Measurements from ENCODE around the gene LNPEP. TPM values are rescaled to one million over a fixed set of nuclear protein-coding genes. Genes with fewer than 3 reads are reported as not detected.
"Not testable (repeated sequence)": the region's sequence is repeated elsewhere in the genome, so short reads cannot be mapped to it uniquely, and the experiment has no call there.

Gene LNPEP
- total and polyA plus RNA-seq, 2 of the 13 experiments (the other 11 are each of a cell fraction or from before 2014, with no cell fraction given) = 8.0 to 16.9 TPM

GRCh38 chr5:96931037-96931436 lies 4.8 kb upstream of the LNPEP start:
- intact Hi-C loops (cut with micrococcal nuclease; ENCODE audit: unreplicated experiment); H4K20me1 ChIP-seq (ENCODE audit: insufficient read depth, low read length); H3K4me2 ChIP-seq (ENCODE audit: low read depth, low read length); H3K9me3 ChIP-seq (ENCODE audit: low read length); H3K9ac ChIP-seq (ENCODE audit: insufficient read depth, low read depth, low read length); H3K27ac ChIP-seq (ENCODE audit: extremely low read length, insufficient read depth, low read length); H3K27me3 ChIP-seq (ENCODE audit: control insufficient read depth in 1 of 2, insufficient read depth in 2 of 2, low read length in 2 of 2); ATAC-seq; H3K36me3 ChIP-seq (replicated peaks in 1 of 2; ENCODE audit: control insufficient read depth in 1 of 2, insufficient read depth in 2 of 2, low read length in 2 of 2); in situ Hi-C loops (cut with HindIII; ENCODE audit: extremely low pct_ligation_motif_present, low pct_unique_long_range_greater_than_20kb); BruUV-seq (replicated peaks); H3K79me2 ChIP-seq (ENCODE audit: insufficient read depth, low read length); H3K4me3 ChIP-seq (replicated peaks in 1 of 3; ENCODE audit: insufficient read depth in 1 of 3, low read depth in 2 of 3, low read length in 3 of 3); FAIRE-seq; CTCF ChIA-PET (ENCODE audit: low intra/inter-chr PET ratio, low total read pairs); DNase-seq (ENCODE audit: low spot score); POLR2A ChIA-PET; H2AFZ ChIP-seq (ENCODE audit: low read length): not testable (repeated sequence)
- peak; percentile 32; the same call in 1 of the 2 replicates for TF ChIP-seq ZNF770 (CRISPR knock-in tag; IDR thresholded peaks at IDR 0.05)
- H3K4me1 ChIP-seq (ENCODE audit: insufficient read depth, low read length) = peaks cover 12% of the 10 kb centered on the region
- 94% methylated on average over 2 of the region's 2 CpGs for WGBS (ENCODE audit: low lambda C conversion rate)

GRCh38 chr5:96931605-96932004 lies 4.3 kb upstream of the LNPEP start:
- DNase-seq (ENCODE audit: low spot score) (no peak), ATAC-seq (no peak), FAIRE-seq (no peak)
- Histone ChIP-seq H3K4me3 (replicated peaks in 1 of 3; ENCODE audit: insufficient read depth in 1 of 3, low read depth in 2 of 3, low read length in 3 of 3) (no peak overlapping the region), H3K27ac (ENCODE audit: extremely low read length, insufficient read depth, low read length) (no peak overlapping the region), H4K20me1 (ENCODE audit: insufficient read depth, low read length) (no peaks in the 10 kb centered on the region), H3K4me2 (ENCODE audit: low read depth, low read length) (no peak overlapping the region), H3K79me2 (ENCODE audit: insufficient read depth, low read length) (no peaks in the 10 kb centered on the region), H3K9me3 (ENCODE audit: low read length) (no peaks in the 10 kb centered on the region), H3K27me3 (ENCODE audit: control insufficient read depth in 1 of 2, insufficient read depth in 2 of 2, low read length in 2 of 2) (no peaks in the 10 kb centered on the region), H2AFZ (ENCODE audit: low read length) (no peak overlapping the region), H3K4me1 (ENCODE audit: insufficient read depth, low read length) (peaks cover 12% of the 10 kb centered on the region), H3K36me3 (replicated peaks in 1 of 2; ENCODE audit: control insufficient read depth in 1 of 2, insufficient read depth in 2 of 2, low read length in 2 of 2) (no peaks in the 10 kb centered on the region), H3K9ac (ENCODE audit: insufficient read depth, low read depth, low read length) (no peak overlapping the region)
- ChIA-PET POLR2A (no interaction called here), CTCF (ENCODE audit: low intra/inter-chr PET ratio, low total read pairs) (no interaction called here)
- BruUV-seq (replicated peaks) = no TSS peak
- WGBS (ENCODE audit: low lambda C conversion rate) = 100% methylated on average over 1 of the region's 1 CpG
- intact Hi-C loops (cut with micrococcal nuclease; ENCODE audit: unreplicated experiment) = no loop called here
- in situ Hi-C loops (cut with HindIII; ENCODE audit: extremely low pct_ligation_motif_present, low pct_unique_long_range_greater_than_20kb) = no loop called here
- TF ChIP-seq GLI4 (CRISPR knock-in tag; IDR thresholded peaks at IDR 0.05; ENCODE audit: borderline replicate concordance) = no peak
- TF ChIP-seq ZNF841 (CRISPR knock-in tag; IDR thresholded peaks at IDR 0.05; ENCODE audit: borderline replicate concordance) = no peak
- no peak for TF ChIP-seq KMT2B (CRISPR knock-in tag; IDR thresholded peaks at IDR 0.05)
- no peak for TF ChIP-seq KLF12 (CRISPR knock-in tag; IDR thresholded peaks at IDR 0.05; ENCODE audit: borderline replicate concordance)
- TF ChIP-seq HDAC2 (CRISPR knock-in tag; IDR thresholded peaks at IDR 0.05) = no peak
- no peak for TF ChIP-seq ONECUT2 (CRISPR knock-in tag; IDR thresholded peaks at IDR 0.05)
- TF ChIP-seq ZNF414 (CRISPR knock-in tag; IDR thresholded peaks at IDR 0.05) = no peak
- TF ChIP-seq NFE2 (CRISPR knock-in tag; IDR thresholded peaks at IDR 0.05) = no peak
- no peak for TF ChIP-seq SOX13 (IDR thresholded peaks at IDR 0.05)
- no peak for TF ChIP-seq SOX13 (CRISPR knock-in tag; conservative IDR thresholded peaks at IDR 0.05 in 1 of 2, IDR thresholded peaks at IDR 0.05 in 1 of 2)
- TF ChIP-seq ATF3 (CRISPR knock-in tag; IDR thresholded peaks at IDR 0.05) = no peak
- no peak for TF ChIP-seq NFKB2 (CRISPR knock-in tag; IDR thresholded peaks at IDR 0.05; ENCODE audit: borderline replicate concordance)
- no peak for TF ChIP-seq ZNF816 (CRISPR knock-in tag; IDR thresholded peaks at IDR 0.05; ENCODE audit: borderline replicate concordance)
- no peak for TF ChIP-seq PLSCR1 (CRISPR knock-in tag; IDR thresholded peaks at IDR 0.05; ENCODE audit: borderline replicate concordance)
- TF ChIP-seq ZNF543 (CRISPR knock-in tag; IDR thresholded peaks at IDR 0.05) = no peak
- TF ChIP-seq RARA (CRISPR knock-in tag; IDR thresholded peaks at IDR 0.05) = no peak

Measured in HepG2 (cell line).